Skin epidermis (tissue), 12 donors: ENCODE data around the gene OR2J2.
"Not testable (repeated sequence)": the region's sequence is repeated elsewhere in the genome, so short reads cannot be mapped to it uniquely, and the experiment has no call there.

Source experiments
- H3K27ac ChIP-seq, 21 experiments: fragments of 200-600 bp; sonication (generic) in 11 of 21; one replicate each; pipeline ENCODE4 v1.5.0; 2020; ENCODE audit warnings: mild to moderate bottlenecking in 3 of 21, inconsistent platforms in 2 of 21, moderate library complexity in 2 of 21
- H3K4me3 ChIP-seq, 7 experiments: fragments of 200-600 bp; sonication (generic) in 2 of 7; one replicate each; pipeline ENCODE4 v1.5.0; 2020; ENCODE audit warnings: inconsistent platforms in 2 of 7, mild to moderate bottlenecking in 2 of 7, moderate library complexity in 1 of 7

The OR2J2 gene

GRCh38 chr6:29217242-29217641, 46.5 kb downstream of the OR2J2 start:
- H3K27ac ChIP-seq = not testable (repeated sequence)

GRCh38 chr6:29218056-29218455, 47.3 kb downstream of the OR2J2 start:
- H3K27ac ChIP-seq, H3K4me3 ChIP-seq: not testable (repeated sequence)

More at GRCh38 chr6:29217242-29217641, 46.5 kb downstream of the OR2J2 start:
- H3K4me3 ChIP-seq = not testable (repeated sequence)
